HG02885 (cell line): ENCODE results near the gene NLGN2.
"Not testable (repeated sequence)": the region's sequence is repeated elsewhere in the genome, so short reads cannot be mapped to it uniquely, and the experiment has no call there.

Experiments used
- ATAC-seq: cut with Tn5 transposase; IDR thresholded peaks from one replicate; pipeline ENCODE4 v1.9.1; 2021; ENCODE audit warnings: mild to moderate bottlenecking; ENCODE audit not compliant: unreplicated experiment, poor library complexity

The NLGN2 gene

DNA sequence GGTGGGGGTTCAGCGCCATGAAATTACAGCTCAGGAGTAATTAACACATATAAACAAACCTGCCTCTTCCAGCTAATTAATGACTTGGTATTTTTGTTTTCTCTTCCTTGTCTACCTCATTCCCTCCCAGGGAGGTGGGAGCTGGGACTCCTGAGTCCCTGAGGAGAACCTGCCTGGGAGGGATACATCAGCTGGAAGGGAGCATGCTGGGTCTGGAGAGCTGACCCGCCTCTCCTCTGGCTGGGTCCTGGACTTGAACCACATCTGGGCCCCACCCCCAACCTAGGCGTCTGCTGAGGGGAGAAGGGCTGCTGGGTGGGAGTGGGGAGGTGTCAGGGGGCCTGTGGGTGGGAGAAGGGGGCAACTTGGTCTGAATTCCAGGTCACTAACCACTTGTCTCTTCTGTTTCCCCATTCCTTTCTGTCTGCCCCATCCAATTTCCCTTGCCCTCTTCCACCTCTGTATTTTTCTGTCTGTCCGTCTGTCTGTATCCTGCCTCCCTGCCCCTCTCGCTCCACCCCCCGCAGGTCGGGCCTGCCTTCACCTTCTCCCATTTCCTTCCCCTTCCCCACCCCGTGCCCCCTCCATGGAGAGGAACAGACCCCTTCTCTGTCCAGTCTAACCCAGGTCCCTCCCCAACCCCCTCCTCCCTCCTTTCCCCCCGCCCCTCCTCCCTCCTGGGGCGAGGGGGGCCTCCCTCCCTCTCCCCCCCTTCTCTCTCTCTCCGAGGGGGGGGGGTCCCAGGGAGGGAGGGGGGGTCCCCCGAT, at the start of gene NLGN2:
TSS of gene NLGN2 (plus strand) at position 361 of the 767 bp plus-strand sequence. CDS start 411 bp downstream, outside the sequence.
- ATAC-seq: no peak

DNA sequence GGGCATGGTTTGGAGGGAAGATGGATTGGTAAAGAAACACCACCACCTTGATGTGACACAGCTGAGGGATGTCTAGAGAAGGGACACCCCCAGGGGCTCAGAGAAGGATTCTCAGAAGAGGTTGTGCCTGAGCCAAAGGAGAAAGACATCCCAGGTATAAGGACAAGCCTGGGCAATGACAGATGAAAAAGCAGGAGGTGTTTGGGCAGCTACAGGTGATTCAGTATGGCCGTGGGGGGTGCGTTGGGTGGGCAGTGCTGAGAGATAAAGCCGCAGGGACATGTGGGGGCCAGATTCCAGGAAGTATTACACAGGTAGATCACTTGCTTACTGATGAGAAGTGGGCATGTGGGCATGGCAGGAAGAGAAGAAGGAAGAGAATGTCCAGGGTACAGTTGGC, 45.7 kb upstream of the NLGN2 start:
- ATAC-seq: no peak

DNA sequence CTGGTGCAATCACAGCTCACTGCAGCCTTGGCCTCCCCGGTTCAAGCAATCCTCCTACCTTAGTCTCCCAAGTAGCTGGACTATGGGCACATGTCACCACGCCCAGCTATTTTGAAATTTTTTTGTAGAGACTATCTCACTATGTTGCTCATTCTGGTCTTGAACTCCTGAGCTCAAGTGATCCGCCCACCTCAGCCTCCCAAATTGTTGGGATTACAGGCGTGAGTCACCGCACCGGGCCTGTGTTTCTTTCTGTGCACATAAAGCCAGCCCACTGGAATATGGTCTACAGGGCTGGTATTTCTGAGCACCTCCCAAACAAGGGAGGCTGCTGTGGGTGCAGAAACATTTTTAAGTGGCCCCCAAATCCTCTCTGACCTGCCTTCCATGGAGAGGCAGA, 44.3 kb upstream of the NLGN2 start:
- ATAC-seq: no peak

DNA sequence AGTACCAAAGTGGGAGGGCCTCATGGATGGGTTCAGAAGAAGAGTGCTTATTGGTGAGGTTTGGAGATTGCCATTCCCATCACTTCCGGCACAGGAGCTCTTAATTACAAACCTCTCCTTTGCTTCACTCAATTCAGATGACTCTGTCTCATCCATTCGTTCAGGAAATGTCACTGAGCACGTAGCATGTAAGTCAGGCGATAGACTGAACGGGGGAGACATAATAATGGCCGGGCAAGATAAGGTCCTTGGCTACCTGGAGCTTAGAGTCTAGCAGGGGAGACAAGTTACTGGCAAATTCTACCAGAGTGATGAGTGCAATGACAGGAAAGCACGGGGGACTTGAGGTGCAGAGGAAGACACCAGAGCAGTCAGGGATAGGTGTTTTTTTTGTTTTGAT, 41.7 kb upstream of the NLGN2 start:
- not testable (repeated sequence) for ATAC-seq

DNA sequence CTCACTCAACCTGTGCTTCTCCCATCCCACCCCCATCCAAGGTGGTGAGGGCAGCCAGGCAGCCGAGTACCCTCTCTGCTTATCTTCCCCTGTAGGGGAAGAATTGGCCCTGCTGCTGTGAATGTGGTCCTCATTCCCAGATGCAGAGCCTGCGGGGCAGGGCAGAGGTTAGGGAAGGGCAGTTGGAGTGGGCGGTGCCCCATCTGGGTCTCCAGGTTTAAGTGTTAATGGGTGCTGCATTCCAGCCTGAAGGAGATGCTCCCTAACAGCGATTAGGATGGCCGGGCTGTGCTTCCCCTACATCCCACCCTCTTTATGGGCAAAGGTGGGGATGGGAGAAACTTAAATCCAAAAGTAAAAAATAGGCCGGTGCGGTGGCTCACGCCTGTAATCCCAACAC, 40.6 kb upstream of the NLGN2 start:
- no peak for ATAC-seq

GRCh38 chr17:7367918-7368598, 39.6 kb upstream of the NLGN2 start:
- ATAC-seq: no peak

DNA sequence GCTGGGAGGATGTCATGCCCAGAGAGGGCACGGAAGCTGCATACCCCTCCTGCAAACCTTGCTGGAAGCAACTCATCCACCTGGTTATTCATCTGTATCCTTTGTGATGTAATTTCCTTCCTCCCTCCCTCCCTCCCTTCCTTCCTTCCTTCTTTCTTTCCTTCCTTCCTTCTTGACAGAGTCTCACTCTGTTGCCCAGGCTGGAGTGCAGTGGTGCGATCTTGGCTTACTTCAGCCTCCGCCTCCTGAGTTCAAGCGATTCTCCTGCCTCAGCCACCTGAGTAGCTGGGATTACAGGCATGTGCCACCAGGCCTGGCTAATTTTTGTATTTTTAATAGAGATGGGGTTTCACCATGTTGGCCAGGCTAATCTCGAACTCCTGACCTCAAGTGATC, 39.0 kb upstream of the NLGN2 start:
- not testable (repeated sequence) for ATAC-seq

GRCh38 chr17:7369825-7370224, 37.8 kb upstream of the NLGN2 start:
- no peak for ATAC-seq

- no peak for ATAC-seq
Observed at GRCh38 chr17:7370853-7371252, 36.8 kb upstream of the NLGN2 start.

DNA sequence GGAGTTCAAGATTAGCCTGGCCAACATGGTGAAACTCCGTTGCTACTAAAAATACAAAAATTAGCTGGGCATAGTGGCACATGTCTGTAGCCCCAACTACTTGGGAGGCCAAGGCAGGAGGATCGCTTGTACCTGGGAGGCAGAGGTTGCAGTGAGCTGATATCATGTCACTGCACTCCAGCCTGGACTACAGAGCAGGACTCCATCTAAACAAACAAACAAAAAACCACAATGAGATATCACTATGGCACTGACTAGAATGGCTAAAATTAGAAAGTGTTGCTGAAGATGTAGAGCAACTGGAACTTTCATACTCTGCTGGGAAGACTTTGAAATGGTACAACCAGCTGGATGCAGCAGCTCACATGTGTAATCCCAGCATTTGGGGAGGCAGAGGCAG, 33.3 kb upstream of the NLGN2 start:
- no peak for ATAC-seq

GRCh38 chr17:7379134-7379533, 28.5 kb upstream of the NLGN2 start:
- ATAC-seq: no peak

DNA sequence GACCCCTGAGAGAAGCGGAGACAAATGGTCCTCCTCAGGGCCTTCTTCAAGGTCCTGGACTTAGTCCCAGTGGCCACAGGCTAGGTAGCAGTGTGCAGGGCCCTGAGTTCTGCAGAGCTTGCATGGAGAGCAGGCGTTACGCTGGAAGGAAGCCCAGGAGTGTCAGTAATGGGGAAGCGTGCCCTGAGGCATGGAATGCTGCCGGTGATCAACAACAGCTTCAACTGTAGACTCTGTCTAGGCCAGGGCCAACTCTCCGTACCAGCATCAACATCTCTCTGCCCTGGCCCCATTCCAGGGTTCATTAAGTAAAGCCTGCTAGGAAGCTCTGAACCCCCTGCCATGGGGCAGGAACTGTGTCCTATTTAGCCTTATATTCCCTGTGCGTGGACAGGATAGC, 27.3 kb upstream of the NLGN2 start:
- no peak for ATAC-seq

GRCh38 chr17:7380855-7381683, 26.6 kb upstream of the NLGN2 start, which contains the start of gene TNK1:
Gene TNK1, plus strand, starts transcription at chr17:7381089. Its CDS starts 1,838 bp downstream, at chr17:7382927.
- ATAC-seq: no peak

DNA sequence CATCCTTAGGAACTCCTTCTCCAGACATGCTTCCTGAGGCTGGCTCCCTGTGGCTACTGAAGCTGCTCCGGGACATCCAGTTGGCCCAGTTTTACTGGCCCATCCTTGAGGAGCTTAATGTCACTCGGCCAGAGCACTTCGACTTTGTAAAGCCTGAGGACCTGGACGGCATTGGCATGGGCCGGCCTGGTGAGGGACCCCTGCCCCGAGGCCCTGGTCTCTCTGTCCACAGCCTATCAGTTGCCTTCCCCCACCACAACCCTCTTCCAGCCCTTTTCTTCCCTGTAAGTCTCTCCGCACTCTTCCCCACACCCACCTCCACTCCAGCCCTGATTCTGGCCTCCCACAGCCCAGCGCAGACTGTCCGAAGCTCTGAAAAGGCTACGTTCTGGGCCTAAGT, 24.7 kb upstream of the NLGN2 start:
- no peak for ATAC-seq

DNA sequence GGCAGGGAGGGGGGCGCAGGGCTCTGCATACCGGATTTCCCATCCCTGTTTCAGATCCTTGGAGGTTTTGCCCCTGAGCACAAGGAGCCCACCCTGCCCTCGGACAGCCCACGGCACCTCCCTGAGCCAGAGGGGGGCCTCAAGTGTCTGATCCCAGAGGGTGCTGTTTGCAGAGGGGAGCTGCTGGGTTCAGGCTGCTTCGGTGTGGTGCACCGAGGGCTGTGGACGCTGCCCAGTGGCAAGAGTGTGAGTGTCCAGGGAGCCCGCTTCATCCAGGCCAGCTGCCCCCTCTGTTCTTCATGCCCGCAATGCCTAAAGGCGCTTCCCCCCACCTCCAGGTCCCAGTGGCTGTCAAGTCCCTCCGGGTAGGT, 24.3 kb upstream of the NLGN2 start:
- no peak for ATAC-seq

GRCh38 chr17:7383742-7384488, 23.7 kb upstream of the NLGN2 start:
- peak; percentile 64 for ATAC-seq

DNA sequence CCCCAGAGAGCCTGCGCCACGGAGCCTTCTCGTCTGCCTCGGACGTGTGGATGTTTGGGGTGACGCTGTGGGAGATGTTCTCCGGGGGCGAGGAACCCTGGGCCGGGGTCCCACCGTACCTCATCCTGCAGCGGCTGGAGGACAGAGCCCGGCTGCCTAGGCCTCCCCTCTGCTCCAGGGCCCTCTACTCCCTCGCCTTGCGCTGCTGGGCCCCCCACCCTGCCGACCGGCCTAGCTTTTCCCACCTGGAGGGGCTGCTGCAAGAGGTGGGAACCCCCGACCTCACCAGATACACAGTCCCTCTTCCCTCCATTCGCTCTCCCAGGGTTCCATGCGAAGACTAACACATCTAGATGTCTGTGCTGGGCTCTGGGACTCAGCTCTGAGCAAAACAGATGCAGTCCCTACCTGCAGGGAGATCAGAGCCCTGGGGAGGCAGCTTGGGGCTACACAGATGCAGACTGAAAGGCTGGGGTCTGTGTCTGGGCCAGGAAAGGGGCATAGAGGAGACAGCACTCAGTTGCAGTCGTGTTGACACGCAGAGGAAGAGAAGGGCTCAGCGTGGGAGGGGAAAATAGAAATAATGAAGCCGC, 23.1 kb upstream of the NLGN2 start:
- ATAC-seq: no peak

DNA sequence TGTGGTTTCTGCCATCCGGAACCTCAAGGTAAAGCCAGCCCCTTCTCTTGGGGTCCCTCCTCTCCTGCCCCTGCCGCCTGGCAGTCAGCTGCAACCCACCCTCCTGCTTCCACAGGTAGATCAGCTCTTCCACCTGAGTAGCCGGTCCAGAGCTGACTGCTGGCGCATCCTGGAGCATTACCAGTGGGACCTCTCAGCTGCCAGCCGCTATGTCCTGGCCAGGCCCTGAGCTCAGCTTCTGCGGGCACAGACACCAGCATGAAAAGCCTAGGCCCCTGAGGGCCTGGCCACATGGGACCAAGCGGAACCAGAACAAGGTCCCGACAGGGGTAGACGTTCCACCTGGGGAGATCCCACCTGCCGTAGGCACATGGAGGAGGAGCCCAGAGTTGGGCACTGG, 18.8 kb upstream of the NLGN2 start:
- ATAC-seq: no peak

DNA sequence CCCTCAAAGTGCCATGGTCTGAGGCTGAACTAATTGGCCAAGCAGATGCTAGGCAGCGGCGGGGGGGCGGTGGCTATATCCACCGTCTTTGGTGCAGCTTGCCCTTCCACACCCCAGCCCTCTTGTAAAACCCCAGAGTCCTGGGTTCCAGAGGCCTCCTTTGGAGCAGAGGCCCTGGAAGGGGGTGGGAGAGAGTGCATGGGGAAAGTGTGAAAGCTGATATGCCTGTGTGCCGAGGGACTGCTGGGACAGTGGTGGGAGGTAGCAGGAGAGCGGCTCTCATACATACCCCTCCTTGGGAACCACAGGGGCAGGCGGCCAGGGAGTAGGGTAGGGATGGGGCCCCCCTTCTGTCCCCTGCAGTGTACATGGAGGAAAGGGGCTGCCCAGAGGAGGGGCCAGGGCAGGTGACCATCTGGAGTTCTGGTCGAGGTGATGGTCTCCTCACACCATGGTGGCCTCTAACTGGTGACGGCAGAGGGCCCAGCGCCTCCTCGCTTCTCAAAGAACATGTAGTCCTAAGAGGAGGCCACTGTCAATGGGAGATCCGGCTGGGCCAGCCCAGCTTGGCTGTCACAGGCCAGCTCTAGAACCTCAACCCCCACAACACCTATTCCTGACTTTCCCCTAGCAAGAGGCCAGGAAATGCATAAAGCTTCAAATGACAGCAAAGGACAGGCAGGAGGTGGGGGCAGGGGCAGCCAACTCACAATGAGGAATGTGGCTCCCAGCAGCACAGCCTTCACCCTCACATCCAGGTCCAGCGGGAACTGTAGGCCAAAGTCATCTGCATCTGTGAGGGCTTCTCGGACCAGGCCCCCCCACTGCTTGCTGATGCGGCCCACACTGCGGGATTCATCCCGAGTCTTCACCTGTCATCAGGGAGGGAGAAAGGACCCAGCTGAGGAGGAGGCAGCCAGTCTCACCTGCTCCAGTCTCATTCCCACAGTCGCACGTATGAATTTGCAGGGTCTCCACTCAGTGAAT, 17.4 kb upstream of the NLGN2 start:
- no peak for ATAC-seq
